Measurements from ENCODE around the gene GAL3ST2.
"Not testable (repeated sequence)": the region's sequence is repeated elsewhere in the genome, so short reads cannot be mapped to it uniquely, and the experiment has no call there.

Gene GAL3ST2

GRCh38 chr2:241821460-241822263 lies 45.0 kb downstream of the GAL3ST2 start:
- H3K9me3 ChIP-seq (ENCODE audit: control insufficient read depth, low read length), result peaks cover 7% of the 10 kb centered on the region
- H3K9ac ChIP-seq (ENCODE audit: low read length), result no peak overlapping the region
- no peak for DNase-seq (ENCODE audit: low read depth)
- H3K4me1 ChIP-seq (ENCODE audit: control insufficient read depth, insufficient read depth, low read length), result no peaks in the 10 kb centered on the region
- no peak overlapping the region for H3K4me3 ChIP-seq (ENCODE audit: low read length)
- no peaks in the 10 kb centered on the region for H3K36me3 ChIP-seq (ENCODE audit: control insufficient read depth, insufficient read depth, low read length, severe bottlenecking)
- peaks cover 38% of the 10 kb centered on the region for H3K27me3 ChIP-seq (replicated peaks; ENCODE audit: control insufficient read depth, insufficient read depth, low read length)

- H3K4me3 ChIP-seq (ENCODE audit: low read length), result no peak overlapping the region
- H3K4me1 ChIP-seq (ENCODE audit: control insufficient read depth, insufficient read depth, low read length), result no peaks in the 10 kb centered on the region
- H3K9me3 ChIP-seq (ENCODE audit: control insufficient read depth, low read length), result peaks cover 13% of the 10 kb centered on the region
- H3K27me3 ChIP-seq (replicated peaks; ENCODE audit: control insufficient read depth, insufficient read depth, low read length), result peaks cover 38% of the 10 kb centered on the region
- H3K9ac ChIP-seq (ENCODE audit: low read length), result no peak overlapping the region
- H3K36me3 ChIP-seq (ENCODE audit: control insufficient read depth, insufficient read depth, low read length, severe bottlenecking), result no peaks in the 10 kb centered on the region
- DNase-seq (ENCODE audit: low read depth), result no peak
Observed at GRCh38 chr2:241822264-241822623, 45.6 kb downstream of the GAL3ST2 start.

- H3K36me3 ChIP-seq (ENCODE audit: control insufficient read depth, insufficient read depth, low read length, severe bottlenecking), result not testable (repeated sequence)
Observed at GRCh38 chr2:241823531-241824437, 47.2 kb downstream of the GAL3ST2 start.

GRCh38 chr2:241827394-241827793 lies 50.8 kb downstream of the GAL3ST2 start:
- Histone ChIP-seq H3K9ac (ENCODE audit: low read length) (no peak overlapping the region), H3K27me3 (replicated peaks; ENCODE audit: control insufficient read depth, insufficient read depth, low read length) (peaks cover 33% of the 10 kb centered on the region), H3K36me3 (ENCODE audit: control insufficient read depth, insufficient read depth, low read length, severe bottlenecking) (no peaks in the 10 kb centered on the region), H3K9me3 (ENCODE audit: control insufficient read depth, low read length) (peaks cover 31% of the 10 kb centered on the region), H3K4me3 (ENCODE audit: low read length) (no peak overlapping the region), H3K4me1 (ENCODE audit: control insufficient read depth, insufficient read depth, low read length) (no peaks in the 10 kb centered on the region)
- DNase-seq (ENCODE audit: low read depth), result no peak

More at GRCh38 chr2:241823531-241824437, 47.2 kb downstream of the GAL3ST2 start:
- DNase-seq (ENCODE audit: low read depth); H3K9ac ChIP-seq (ENCODE audit: low read length); H3K4me3 ChIP-seq (ENCODE audit: low read length); H3K4me1 ChIP-seq (ENCODE audit: control insufficient read depth, insufficient read depth, low read length): not testable (repeated sequence)
- Histone ChIP-seq H3K9me3 (ENCODE audit: control insufficient read depth, low read length) (peaks cover 20% of the 10 kb centered on the region), H3K27me3 (replicated peaks; ENCODE audit: control insufficient read depth, insufficient read depth, low read length) (peaks cover 36% of the 10 kb centered on the region)

- Histone ChIP-seq H3K36me3 (ENCODE audit: control insufficient read depth, insufficient read depth, low read length, severe bottlenecking) (no peaks in the 10 kb centered on the region), H3K9me3 (ENCODE audit: control insufficient read depth, low read length) (peaks cover 11% of the 10 kb centered on the region), H3K4me3 (ENCODE audit: low read length) (no peak overlapping the region), H3K9ac (ENCODE audit: low read length) (no peak overlapping the region), H3K27me3 (replicated peaks; ENCODE audit: control insufficient read depth, insufficient read depth, low read length) (peaks cover 46% of the 10 kb centered on the region), H3K4me1 (ENCODE audit: control insufficient read depth, insufficient read depth, low read length) (no peaks in the 10 kb centered on the region)
- DNase-seq (ENCODE audit: low read depth), result no peak
Observed at GRCh38 chr2:241833101-241833663, 56.6 kb downstream of the GAL3ST2 start.

GRCh38 chr2:241833756-241834526 lies 57.3 kb downstream of the GAL3ST2 start:
- H3K36me3 ChIP-seq (ENCODE audit: control insufficient read depth, insufficient read depth, low read length, severe bottlenecking); H3K4me3 ChIP-seq (ENCODE audit: low read length); DNase-seq (ENCODE audit: low read depth); H3K9ac ChIP-seq (ENCODE audit: low read length); H3K4me1 ChIP-seq (ENCODE audit: control insufficient read depth, insufficient read depth, low read length): not testable (repeated sequence)
- Histone ChIP-seq H3K27me3 (replicated peaks; ENCODE audit: control insufficient read depth, insufficient read depth, low read length) (peaks cover 52% of the 10 kb centered on the region), H3K9me3 (ENCODE audit: control insufficient read depth, low read length) (peaks cover 11% of the 10 kb centered on the region)

GRCh38 chr2:241834527-241835210 lies 58.0 kb downstream of the GAL3ST2 start:
- no peak for DNase-seq (ENCODE audit: low read depth)
- no peak overlapping the region for H3K4me3 ChIP-seq (ENCODE audit: low read length)
- H3K27me3 ChIP-seq (replicated peaks; ENCODE audit: control insufficient read depth, insufficient read depth, low read length), result peaks cover 52% of the 10 kb centered on the region
- H3K9me3 ChIP-seq (ENCODE audit: control insufficient read depth, low read length), result peaks cover 11% of the 10 kb centered on the region
- H3K36me3 ChIP-seq (ENCODE audit: control insufficient read depth, insufficient read depth, low read length, severe bottlenecking), result no peaks in the 10 kb centered on the region
- H3K4me1 ChIP-seq (ENCODE audit: control insufficient read depth, insufficient read depth, low read length), result no peaks in the 10 kb centered on the region
- no peak overlapping the region for H3K9ac ChIP-seq (ENCODE audit: low read length)

GRCh38 chr2:241835611-241836010 lies 59.0 kb downstream of the GAL3ST2 start:
- no peak for DNase-seq (ENCODE audit: low read depth)

GRCh38 chr2:241836292-241836691 lies 59.7 kb downstream of the GAL3ST2 start:
- Histone ChIP-seq H3K4me1 (ENCODE audit: control insufficient read depth, insufficient read depth, low read length) (no peaks in the 10 kb centered on the region), H3K9ac (ENCODE audit: low read length) (no peak overlapping the region), H3K27me3 (replicated peaks; ENCODE audit: control insufficient read depth, insufficient read depth, low read length) (peaks cover 46% of the 10 kb centered on the region), H3K4me3 (ENCODE audit: low read length) (no peak overlapping the region), H3K36me3 (ENCODE audit: control insufficient read depth, insufficient read depth, low read length, severe bottlenecking) (no peaks in the 10 kb centered on the region), H3K9me3 (ENCODE audit: control insufficient read depth, low read length) (peaks cover 5% of the 10 kb centered on the region)
- DNase-seq (ENCODE audit: low read depth), result no peak

More at GRCh38 chr2:241835611-241836010, 59.0 kb downstream of the GAL3ST2 start:
- peaks cover 52% of the 10 kb centered on the region for H3K27me3 ChIP-seq (replicated peaks; ENCODE audit: control insufficient read depth, insufficient read depth, low read length)
- H3K4me3 ChIP-seq (ENCODE audit: low read length), result no peak overlapping the region
- H3K9me3 ChIP-seq (ENCODE audit: control insufficient read depth, low read length), result peaks cover 11% of the 10 kb centered on the region
- H3K36me3 ChIP-seq (ENCODE audit: control insufficient read depth, insufficient read depth, low read length, severe bottlenecking), result no peaks in the 10 kb centered on the region
- H3K9ac ChIP-seq (ENCODE audit: low read length), result no peak overlapping the region
- no peaks in the 10 kb centered on the region for H3K4me1 ChIP-seq (ENCODE audit: control insufficient read depth, insufficient read depth, low read length)

GRCh38 chr2:241837197-241837965 lies 60.8 kb downstream of the GAL3ST2 start:
- Histone ChIP-seq H3K4me1 (ENCODE audit: control insufficient read depth, insufficient read depth, low read length) (no peaks in the 10 kb centered on the region), H3K36me3 (ENCODE audit: control insufficient read depth, insufficient read depth, low read length, severe bottlenecking) (no peaks in the 10 kb centered on the region), H3K9me3 (ENCODE audit: control insufficient read depth, low read length) (no peaks in the 10 kb centered on the region), H3K4me3 (ENCODE audit: low read length) (no peak overlapping the region), H3K27me3 (replicated peaks; ENCODE audit: control insufficient read depth, insufficient read depth, low read length) (peaks cover 40% of the 10 kb centered on the region), H3K9ac (ENCODE audit: low read length) (no peak overlapping the region)
- DNase-seq (ENCODE audit: low read depth), result no peak

Data from adipocyte (in vitro differentiated cells).